Ovary (tissue), 9 donors: ENCODE data around the gene TMED3. TPM values are rescaled to one million over a fixed set of nuclear protein-coding genes. Genes with fewer than 3 reads are reported as not detected.

ENCODE experiments used
- DNase-seq, 5 donors: peaks; one replicate each; pipeline ENCODE4 v3.0.0-alpha.2; 2019 to 2020
- H3K27ac ChIP-seq, 2 donors: fragments of 200-600 bp; one replicate each; pipeline versions ENCODE4 v1.5.1 to v1.8.0; 2019 to 2022
- H3K27me3 ChIP-seq: fragments of 200-600 bp; one replicate; pipeline ENCODE4 v1.8.0; 2022
- H3K36me3 ChIP-seq: fragments of 200-600 bp; sonication (generic); one replicate; pipeline ENCODE4 v1.5.1; 2019
- H3K4me1 ChIP-seq: one replicate; pipeline ENCODE4 v1.8.1; 2013; ENCODE audit warnings: mild to moderate bottlenecking, moderate library complexity; ENCODE audit not compliant: insufficient read depth
- H3K4me3 ChIP-seq: fragments of 200-600 bp; sonication (generic); one replicate; pipeline ENCODE4 v1.5.1; 2017
- H3K9me3 ChIP-seq, 2 donors: fragments of 200-600 bp in 1 of 2; sonication (generic) in 1 of 2; one replicate each; pipeline versions ENCODE4 v1.5.1 to v1.8.1; 2013 to 2019; ENCODE audit warnings: mild to moderate bottlenecking in 1 of 2, moderate library complexity in 1 of 2
- CTCF ChIP-seq, 3 donors: fragments of 450-650 bp in 2 of 3; fragments of 200-600 bp in 1 of 3; IDR thresholded peaks; one replicate each; pipeline versions ENCODE4 v1.5.1 to v1.8.0; 2016 to 2022; ENCODE audit warnings: antibody characterized with exemption in 3 of 3, mild to moderate bottlenecking in 1 of 3
- EP300 ChIP-seq: sonication (generic); formaldehyde crosslinking; IDR thresholded peaks from one replicate; pipeline ENCODE4 v1.6.1; 2017; ENCODE audit warnings: antibody characterized with exemption
- POLR2A ChIP-seq: fragments of 450-650 bp; IDR thresholded peaks from one replicate; pipeline ENCODE4 v1.6.1; 2017; ENCODE audit warnings: antibody characterized with exemption, mild to moderate bottlenecking, moderate library complexity
- WGBS, 3 donors: extraction: QIAGEN DNeasy Blood & Tissue Kit in 1 of 3; methylation state at CpG; one replicate each; pipeline versions ENCODE4 v1.1.5 to v1.1.7; 2013 to 2017; 5-methylcytosine and 5-hydroxymethylcytosine counted together
- intact Hi-C, 4 donors: fragments of 100-400 bp; cut with DNase I; formaldehyde crosslinking; loops; one replicate each; pipeline versions ENCODE4 v1.11.0 to v1.15.1; 2022 to 2023
- polyA plus RNA-seq, 2 donors: library from polyadenylated mRNA; stranded (reverse); fragments of 200-250 nt in 1 of 2; fragments of 350-450 nt in 1 of 2; fragmentation: Illumina TruSeq in 1 of 2; extraction: RNeasy Lipid Tissue Mini Kit (QIAGEN cat#74804) in 1 of 2; gene quantifications; one replicate each; pipeline ENCODE4 v1.2.3, GENCODE V29; 2013 to 2014
- total RNA-seq, 7 donors: library from RNA; depleted of rRNA in 2 of 7; stranded (reverse); fragments of >200 nt in 2 of 7; fragmentation: NEBNext Ultra II Directional in 3 of 7; extraction: Animal tissue kit (Norgen Biotek cat#: 25700) in 3 of 7; gene quantifications; one replicate each; pipeline versions ENCODE4 v1.1.0 to v1.2.4, GENCODE V29; 2016 to 2023
- donor health status: DM: no; HTN: no; CAD: no; lungs with moderate emphysema.
- donor health status: DM: no; HTN: no; CAD: no.
- donor health status: Bipolar disorder and iron deficiency.
- donor health status: DM: yes; HTN: yes; CAD: no.
- donor health status: DM: no; HTN: no; CAD: no.
- donor health status: DM: yes; HTN: yes; CAD: no.

The TMED3 gene
- total and polyA plus RNA-seq, 9 donors: 22.4 to 51.6 (median 34.6) TPM

DNA sequence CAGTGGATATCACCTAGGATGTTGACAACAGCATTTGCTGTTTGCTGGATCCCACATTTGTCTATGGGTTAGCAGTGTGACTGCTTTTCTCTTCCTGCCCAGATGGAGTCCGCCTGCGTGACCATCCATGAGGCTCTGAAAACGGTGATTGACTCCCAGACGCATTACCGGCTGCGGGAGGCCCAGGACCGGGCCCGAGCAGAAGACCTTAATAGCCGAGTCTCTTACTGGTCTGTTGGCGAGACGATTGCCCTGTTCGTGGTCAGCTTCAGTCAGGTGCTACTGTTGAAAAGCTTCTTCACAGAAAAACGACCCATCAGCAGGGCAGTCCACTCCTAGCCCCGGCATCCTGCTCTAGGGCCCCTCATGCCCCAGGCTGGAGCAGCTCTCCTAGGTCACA lies 11.0 kb downstream of the TMED3 start:
- H3K27ac ChIP-seq: no peak overlapping the region
- no peak for TF ChIP-seq CTCF (IDR thresholded peaks at IDR 0.05)
- no peak for TF ChIP-seq EP300
- no peak for TF ChIP-seq POLR2A
- WGBS, 3 donors: 93 to 95% (median 94%) methylated on average over 13 to 14 of the region's 14 CpGs
- no peak for DNase-seq
- intact Hi-C loops: no loop called here
- H3K9me3 ChIP-seq: no peaks in the 10 kb centered on the region
- no peaks in the 10 kb centered on the region for H3K4me1 ChIP-seq
- H3K27me3 ChIP-seq: no peaks in the 10 kb centered on the region
- no peaks in the 10 kb centered on the region for H3K36me3 ChIP-seq
- H3K4me3 ChIP-seq: no peak overlapping the region

- H3K36me3 ChIP-seq: no peaks in the 10 kb centered on the region
- no peaks in the 10 kb centered on the region for H3K4me1 ChIP-seq
- no peak overlapping the region for H3K4me3 ChIP-seq
- TF ChIP-seq POLR2A (no peak), CTCF (IDR thresholded peaks at IDR 0.05) (no peak), EP300 (no peak)
- 88 to 96% (median 95%) methylated on average over 3 of the region's 3 CpGs for WGBS, 3 donors
- no peak for DNase-seq
- H3K9me3 ChIP-seq: no peaks in the 10 kb centered on the region
- no peaks in the 10 kb centered on the region for H3K27me3 ChIP-seq
- no peak overlapping the region for H3K27ac ChIP-seq
- intact Hi-C loops: no loop called here
Measured at GRCh38 chr15:79322306-79322705, 11.4 kb downstream of the TMED3 start.

DNA sequence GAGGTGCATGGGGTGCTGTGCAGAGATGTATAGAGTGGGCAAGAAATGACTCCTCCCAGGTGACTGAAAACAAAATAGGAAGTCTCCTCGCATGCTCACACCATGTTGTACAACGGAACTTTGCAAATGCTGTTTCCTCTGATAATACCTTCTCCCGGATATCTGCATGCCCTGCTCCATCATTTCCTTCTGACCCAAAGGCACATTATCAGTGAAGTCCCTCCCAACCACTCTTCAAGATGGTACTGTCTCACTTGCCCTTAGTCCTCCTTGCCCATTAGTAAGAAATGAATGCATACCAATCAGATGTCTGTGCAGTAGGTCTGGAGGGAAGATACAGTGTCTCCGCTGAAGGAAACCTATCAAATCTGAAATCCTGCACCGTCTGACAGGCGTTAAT lies 12.0 kb downstream of the TMED3 start:
- H3K27ac ChIP-seq: no peak overlapping the region
- DNase-seq: no peak
- TF ChIP-seq POLR2A (no peak), CTCF (IDR thresholded peaks at IDR 0.05) (no peak), EP300 (no peak)
- intact Hi-C loops: no loop called here
- H3K36me3 ChIP-seq: no peaks in the 10 kb centered on the region
- no peaks in the 10 kb centered on the region for H3K9me3 ChIP-seq
- no peak overlapping the region for H3K4me3 ChIP-seq
- no peaks in the 10 kb centered on the region for H3K4me1 ChIP-seq
- no peaks in the 10 kb centered on the region for H3K27me3 ChIP-seq
- 92 to 95% (median 93%) methylated on average over 6 of the region's 6 CpGs for WGBS, 3 donors

DNA sequence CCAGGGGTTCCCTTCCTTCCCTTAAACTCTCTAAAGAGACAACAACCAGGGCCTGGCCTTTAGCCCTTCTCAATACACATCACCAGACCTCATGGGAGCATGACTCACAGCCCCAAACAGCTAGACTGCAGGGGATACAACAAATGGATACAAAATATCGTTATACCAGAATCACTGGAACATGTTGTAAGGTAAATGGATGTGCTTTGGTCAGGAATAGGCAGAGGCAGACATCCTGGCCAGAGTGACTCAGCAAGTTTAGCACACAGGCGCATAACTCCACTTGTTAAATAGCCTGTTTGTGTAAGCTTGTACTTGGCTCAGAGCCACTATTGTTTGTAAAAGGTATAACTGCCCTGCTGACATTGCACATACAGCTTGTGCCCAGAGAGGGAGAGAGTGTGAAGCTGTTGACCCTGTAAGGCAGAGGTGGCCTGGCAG lies 18.3 kb downstream of the TMED3 start:
- intact Hi-C loops: no loop called here
- DNase-seq: no peak
- no peaks in the 10 kb centered on the region for H3K36me3 ChIP-seq
- no peak overlapping the region for H3K27ac ChIP-seq
- TF ChIP-seq CTCF (IDR thresholded peaks at IDR 0.05) (no peak), EP300 (no peak), POLR2A (no peak)
- no peaks in the 10 kb centered on the region for H3K27me3 ChIP-seq
- WGBS, 3 donors: 84 to 92% (median 90%) methylated on average over 2 of the region's 2 CpGs
- no peaks in the 10 kb centered on the region for H3K9me3 ChIP-seq
- H3K4me3 ChIP-seq: no peak overlapping the region
- H3K4me1 ChIP-seq: no peaks in the 10 kb centered on the region
